Neural cell (in vitro differentiated cells): ENCODE results near the gene MCTP2.

Experiments used
- EP300 ChIP-seq: fragments of 450-650 bp; conservative IDR thresholded peaks from 2 replicates; pipeline ENCODE4 v1.6.1; 2014; ENCODE audit warnings: antibody characterized with exemption, mild to moderate bottlenecking, moderate library complexity; ENCODE audit not compliant: poor library complexity, severe bottlenecking
- TF ChIP-seq, protein P1 (sequence below): fragments of 450-650 bp; IDR thresholded peaks from 2 replicates; pipeline ENCODE4 v1.5.1; 2014; ENCODE audit warnings: antibody characterized with exemption, mild to moderate bottlenecking, moderate library complexity; ENCODE audit not compliant: poor library complexity, severe bottlenecking
- TF ChIP-seq, protein P2 (sequence below): IDR thresholded peaks from 2 replicates; pipeline ENCODE4 v1.6.1; 2012; ENCODE audit warnings: borderline replicate concordance

DNA sequence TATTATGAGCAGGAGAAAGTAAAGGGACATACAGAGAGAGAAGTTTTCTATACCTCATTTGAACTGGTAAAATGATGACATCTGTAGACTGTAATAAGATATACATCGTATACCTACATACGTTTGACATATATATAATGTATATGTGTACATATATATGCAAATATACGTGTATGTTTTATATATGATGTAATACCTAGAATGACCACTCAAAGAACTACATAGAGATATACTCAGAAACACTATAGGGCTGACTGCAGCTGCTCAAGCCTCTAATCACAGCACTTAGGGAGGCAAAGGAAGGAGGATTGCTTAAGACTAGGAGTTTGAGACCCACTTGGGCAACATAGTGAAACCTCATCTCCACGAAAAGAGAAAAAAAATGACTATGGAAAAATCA is 48.5 kb upstream of the MCTP2 start:
- TF ChIP-seq, protein P1, sequence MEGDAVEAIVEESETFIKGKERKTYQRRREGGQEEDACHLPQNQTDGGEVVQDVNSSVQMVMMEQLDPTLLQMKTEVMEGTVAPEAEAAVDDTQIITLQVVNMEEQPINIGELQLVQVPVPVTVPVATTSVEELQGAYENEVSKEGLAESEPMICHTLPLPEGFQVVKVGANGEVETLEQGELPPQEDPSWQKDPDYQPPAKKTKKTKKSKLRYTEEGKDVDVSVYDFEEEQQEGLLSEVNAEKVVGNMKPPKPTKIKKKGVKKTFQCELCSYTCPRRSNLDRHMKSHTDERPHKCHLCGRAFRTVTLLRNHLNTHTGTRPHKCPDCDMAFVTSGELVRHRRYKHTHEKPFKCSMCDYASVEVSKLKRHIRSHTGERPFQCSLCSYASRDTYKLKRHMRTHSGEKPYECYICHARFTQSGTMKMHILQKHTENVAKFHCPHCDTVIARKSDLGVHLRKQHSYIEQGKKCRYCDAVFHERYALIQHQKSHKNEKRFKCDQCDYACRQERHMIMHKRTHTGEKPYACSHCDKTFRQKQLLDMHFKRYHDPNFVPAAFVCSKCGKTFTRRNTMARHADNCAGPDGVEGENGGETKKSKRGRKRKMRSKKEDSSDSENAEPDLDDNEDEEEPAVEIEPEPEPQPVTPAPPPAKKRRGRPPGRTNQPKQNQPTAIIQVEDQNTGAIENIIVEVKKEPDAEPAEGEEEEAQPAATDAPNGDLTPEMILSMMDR: no peak
- TF ChIP-seq, protein P2, sequence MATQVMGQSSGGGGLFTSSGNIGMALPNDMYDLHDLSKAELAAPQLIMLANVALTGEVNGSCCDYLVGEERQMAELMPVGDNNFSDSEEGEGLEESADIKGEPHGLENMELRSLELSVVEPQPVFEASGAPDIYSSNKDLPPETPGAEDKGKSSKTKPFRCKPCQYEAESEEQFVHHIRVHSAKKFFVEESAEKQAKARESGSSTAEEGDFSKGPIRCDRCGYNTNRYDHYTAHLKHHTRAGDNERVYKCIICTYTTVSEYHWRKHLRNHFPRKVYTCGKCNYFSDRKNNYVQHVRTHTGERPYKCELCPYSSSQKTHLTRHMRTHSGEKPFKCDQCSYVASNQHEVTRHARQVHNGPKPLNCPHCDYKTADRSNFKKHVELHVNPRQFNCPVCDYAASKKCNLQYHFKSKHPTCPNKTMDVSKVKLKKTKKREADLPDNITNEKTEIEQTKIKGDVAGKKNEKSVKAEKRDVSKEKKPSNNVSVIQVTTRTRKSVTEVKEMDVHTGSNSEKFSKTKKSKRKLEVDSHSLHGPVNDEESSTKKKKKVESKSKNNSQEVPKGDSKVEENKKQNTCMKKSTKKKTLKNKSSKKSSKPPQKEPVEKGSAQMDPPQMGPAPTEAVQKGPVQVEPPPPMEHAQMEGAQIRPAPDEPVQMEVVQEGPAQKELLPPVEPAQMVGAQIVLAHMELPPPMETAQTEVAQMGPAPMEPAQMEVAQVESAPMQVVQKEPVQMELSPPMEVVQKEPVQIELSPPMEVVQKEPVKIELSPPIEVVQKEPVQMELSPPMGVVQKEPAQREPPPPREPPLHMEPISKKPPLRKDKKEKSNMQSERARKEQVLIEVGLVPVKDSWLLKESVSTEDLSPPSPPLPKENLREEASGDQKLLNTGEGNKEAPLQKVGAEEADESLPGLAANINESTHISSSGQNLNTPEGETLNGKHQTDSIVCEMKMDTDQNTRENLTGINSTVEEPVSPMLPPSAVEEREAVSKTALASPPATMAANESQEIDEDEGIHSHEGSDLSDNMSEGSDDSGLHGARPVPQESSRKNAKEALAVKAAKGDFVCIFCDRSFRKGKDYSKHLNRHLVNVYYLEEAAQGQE: no peak
- no peak for TF ChIP-seq EP300
